Thyroid gland (tissue), 4 donors: ENCODE results near the gene ADRB1.

Source experiments
- POLR2A ChIP-seq, 2 donors: fragments of 450-650 bp; IDR thresholded peaks; one replicate each; pipeline ENCODE4 v1.6.1; 2017; ENCODE audit warnings: antibody characterized with exemption in 2 of 2, mild to moderate bottlenecking in 2 of 2, moderate library complexity in 1 of 2
- TF ChIP-seq, protein P1 (sequence below), 6 experiments: fragments of 200-600 bp in 3 of 6; fragments of 450-650 bp in 3 of 6; sonication (generic) in 3 of 6; IDR thresholded peaks; one replicate each; pipeline ENCODE4 v1.5.1; 2016 to 2019; ENCODE audit warnings: antibody characterized with exemption in 6 of 6, mild to moderate bottlenecking in 2 of 6, inconsistent platforms in 1 of 6, moderate library complexity in 1 of 6

DNA sequence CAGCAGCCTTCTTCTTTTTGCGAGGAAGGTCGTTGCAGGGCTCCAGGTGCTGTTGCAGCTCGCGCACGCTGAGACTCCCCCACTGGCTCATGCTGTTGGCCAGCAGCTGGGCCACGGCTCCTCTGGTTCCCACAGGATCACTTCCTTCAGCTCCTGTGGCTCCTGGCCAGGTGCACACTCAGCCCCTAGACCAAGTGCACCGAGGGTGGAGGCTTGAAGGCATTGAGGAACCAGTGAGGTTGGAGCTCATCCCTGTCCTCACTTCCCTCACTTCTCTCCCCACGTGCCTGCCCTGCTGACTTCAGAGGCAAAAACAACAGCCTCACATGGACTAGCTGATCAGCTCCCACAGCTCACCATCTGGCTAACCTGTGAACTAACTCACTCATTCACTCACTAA is 46.2 kb upstream of the ADRB1 start:
- TF ChIP-seq, protein P1, sequence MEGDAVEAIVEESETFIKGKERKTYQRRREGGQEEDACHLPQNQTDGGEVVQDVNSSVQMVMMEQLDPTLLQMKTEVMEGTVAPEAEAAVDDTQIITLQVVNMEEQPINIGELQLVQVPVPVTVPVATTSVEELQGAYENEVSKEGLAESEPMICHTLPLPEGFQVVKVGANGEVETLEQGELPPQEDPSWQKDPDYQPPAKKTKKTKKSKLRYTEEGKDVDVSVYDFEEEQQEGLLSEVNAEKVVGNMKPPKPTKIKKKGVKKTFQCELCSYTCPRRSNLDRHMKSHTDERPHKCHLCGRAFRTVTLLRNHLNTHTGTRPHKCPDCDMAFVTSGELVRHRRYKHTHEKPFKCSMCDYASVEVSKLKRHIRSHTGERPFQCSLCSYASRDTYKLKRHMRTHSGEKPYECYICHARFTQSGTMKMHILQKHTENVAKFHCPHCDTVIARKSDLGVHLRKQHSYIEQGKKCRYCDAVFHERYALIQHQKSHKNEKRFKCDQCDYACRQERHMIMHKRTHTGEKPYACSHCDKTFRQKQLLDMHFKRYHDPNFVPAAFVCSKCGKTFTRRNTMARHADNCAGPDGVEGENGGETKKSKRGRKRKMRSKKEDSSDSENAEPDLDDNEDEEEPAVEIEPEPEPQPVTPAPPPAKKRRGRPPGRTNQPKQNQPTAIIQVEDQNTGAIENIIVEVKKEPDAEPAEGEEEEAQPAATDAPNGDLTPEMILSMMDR (IDR thresholded peaks at IDR 0.05): no peak
- TF ChIP-seq POLR2A (IDR thresholded peaks at IDR 0.05): no peak
